GM10847 (cell line): Measurements from ENCODE around the gene HRG.

Experiments used
- POLR2A ChIP-seq: IDR thresholded peaks from 2 replicates; pipeline ENCODE4 v1.6.1; 2011; ENCODE audit not compliant: insufficient read length; ENCODE audit errors: extremely low read depth

Gene HRG

GRCh38 chr3:186665625-186666188 is at the start of gene HRG:
TSS of gene HRG (plus strand) at chr3:186666014. CDS start at chr3:186666032, 18 bp downstream.
- TF ChIP-seq POLR2A: no peak

- no peak for TF ChIP-seq POLR2A
Measured at GRCh38 chr3:186616299-186616617, 49.6 kb upstream of the HRG start.

- no peak for TF ChIP-seq POLR2A
Measured at GRCh38 chr3:186617036-186617946, 48.5 kb upstream of the HRG start.

- no peak for TF ChIP-seq POLR2A
Measured at GRCh38 chr3:186618318-186618938, 47.4 kb upstream of the HRG start.

- TF ChIP-seq POLR2A: no peak
Measured at GRCh38 chr3:186619787-186620212, 46.0 kb upstream of the HRG start.

- no peak for TF ChIP-seq POLR2A
Measured at GRCh38 chr3:186620213-186621092, 45.4 kb upstream of the HRG start.

GRCh38 chr3:186621894-186622650 is 43.7 kb upstream of the HRG start:
- no peak for TF ChIP-seq POLR2A

GRCh38 chr3:186622651-186623310 is 43.0 kb upstream of the HRG start:
- no peak for TF ChIP-seq POLR2A

GRCh38 chr3:186624598-186624997 is 41.2 kb upstream of the HRG start:
- TF ChIP-seq POLR2A: no peak

- TF ChIP-seq POLR2A: no peak
Measured at GRCh38 chr3:186625600-186626042, 40.2 kb upstream of the HRG start.

- TF ChIP-seq POLR2A: no peak
Measured at GRCh38 chr3:186626254-186626847, 39.5 kb upstream of the HRG start.

GRCh38 chr3:186627852-186628414 is 37.9 kb upstream of the HRG start:
- TF ChIP-seq POLR2A: no peak

- no peak for TF ChIP-seq POLR2A
Measured at GRCh38 chr3:186628756-186629155, 37.1 kb upstream of the HRG start.

- no peak for TF ChIP-seq POLR2A
Measured at GRCh38 chr3:186630950-186631641, 34.7 kb upstream of the HRG start.
